Measurements from ENCODE around the gene TMEM237.

- TF ChIP-seq CTCF (IDR thresholded peaks at IDR 0.05), result no peak
- TF ChIP-seq ZFX (IDR thresholded peaks at IDR 0.05; ENCODE audit: borderline replicate concordance), result no peak
These were observed 45.9 kb downstream of the TMEM237 start for GRCh38 chr2:201597397-201597796.
